GM18520 (cell line): ENCODE measurements around the gene FADS1.

Experiments used
- ATAC-seq: cut with Tn5 transposase; IDR thresholded peaks from one replicate; pipeline ENCODE4 v1.9.1; 2021; ENCODE audit not compliant: unreplicated experiment

The FADS1 gene

DNA sequence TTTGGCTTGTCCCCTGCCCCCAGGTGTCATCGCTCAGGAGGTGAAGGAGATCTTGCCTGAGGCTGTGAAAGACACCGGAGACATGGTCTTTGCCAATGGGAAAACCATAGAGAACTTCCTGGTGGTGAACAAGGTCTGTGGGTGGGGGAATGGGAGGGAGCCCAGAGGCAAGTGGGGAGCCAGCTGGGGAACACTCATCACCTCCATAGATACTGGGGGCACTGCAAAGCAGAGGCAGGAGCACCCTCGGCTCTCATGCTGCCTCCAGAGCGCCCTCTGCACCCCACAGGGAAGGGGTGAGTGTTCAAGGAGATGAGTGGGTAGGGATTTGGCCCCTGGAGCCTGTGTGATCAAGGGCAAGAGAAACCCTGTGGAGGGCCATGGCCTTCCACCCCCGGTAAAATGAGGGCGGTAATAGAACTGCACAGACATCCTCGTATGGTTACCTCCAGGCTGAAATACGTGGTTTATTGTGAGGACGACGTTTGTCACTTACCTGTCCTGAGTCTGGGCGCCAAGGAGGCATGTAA, 38.4 kb downstream of the FADS1 start:
- no peak for ATAC-seq

DNA sequence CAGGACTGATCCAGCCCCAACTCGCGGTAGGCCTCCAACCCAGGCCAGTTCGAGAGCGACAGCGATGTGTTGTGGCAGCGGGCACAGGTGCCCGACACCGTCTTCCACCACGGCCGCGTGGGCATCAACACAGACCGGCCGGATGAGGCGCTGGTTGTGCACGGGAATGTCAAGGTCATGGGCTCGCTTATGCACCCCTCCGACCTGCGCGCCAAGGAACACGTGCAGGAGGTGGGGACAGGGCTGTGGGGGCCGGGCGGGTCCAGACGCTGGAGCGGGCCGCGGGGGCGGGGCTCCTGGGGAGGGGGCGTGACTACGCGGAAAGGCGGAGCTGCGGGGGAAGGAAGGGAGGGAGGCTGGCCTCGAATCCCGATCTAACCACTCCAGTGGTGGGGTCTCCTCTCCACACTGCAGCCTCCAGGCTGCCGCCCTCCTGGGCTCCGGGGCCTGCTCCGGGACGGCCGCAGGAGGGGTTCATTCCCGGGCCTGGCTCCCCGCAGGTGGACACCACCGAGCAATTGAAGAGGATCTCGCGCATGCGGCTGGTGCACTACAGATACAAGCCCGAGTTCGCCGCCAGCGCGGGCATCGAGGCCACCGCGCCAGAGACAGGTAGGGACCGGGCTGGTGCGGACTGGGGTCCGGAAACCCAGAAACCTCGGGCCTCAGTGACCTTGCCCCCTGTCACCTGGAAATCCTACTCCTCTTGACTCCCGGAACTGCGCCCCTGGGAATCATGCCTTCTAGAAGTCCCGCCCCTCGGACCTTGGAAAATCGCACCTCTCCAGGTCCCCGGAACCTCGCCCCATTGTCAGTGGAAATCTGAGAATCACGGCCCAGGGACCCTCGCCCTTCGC, 39.3 kb downstream of the FADS1 start:
- ATAC-seq = no peak

DNA sequence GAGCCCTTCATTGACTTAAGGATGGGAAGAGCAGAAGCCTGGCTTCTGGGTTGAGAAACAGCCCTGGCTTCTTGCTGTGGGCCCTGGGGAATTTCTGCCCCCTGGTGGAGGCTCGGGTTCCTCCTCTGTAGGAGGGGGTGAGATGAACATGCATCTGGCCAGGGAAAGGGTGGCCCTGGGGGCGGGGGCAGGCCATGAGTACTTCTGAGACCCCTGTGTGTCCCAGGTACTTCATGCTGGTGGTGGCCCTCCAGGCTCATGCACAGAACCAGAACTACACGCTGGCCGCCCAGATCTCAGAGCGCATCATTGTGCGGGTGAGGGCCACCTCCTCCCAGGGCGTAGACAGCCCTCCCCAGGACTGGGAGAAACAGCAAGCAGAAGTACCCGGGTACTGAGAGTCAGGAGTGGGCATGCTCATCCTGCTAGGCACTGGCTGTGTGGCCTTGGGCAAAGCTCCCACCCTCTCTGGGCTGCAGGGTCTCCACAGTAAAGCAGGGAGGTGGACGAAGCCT, 40.2 kb downstream of the FADS1 start:
- no peak for ATAC-seq

DNA sequence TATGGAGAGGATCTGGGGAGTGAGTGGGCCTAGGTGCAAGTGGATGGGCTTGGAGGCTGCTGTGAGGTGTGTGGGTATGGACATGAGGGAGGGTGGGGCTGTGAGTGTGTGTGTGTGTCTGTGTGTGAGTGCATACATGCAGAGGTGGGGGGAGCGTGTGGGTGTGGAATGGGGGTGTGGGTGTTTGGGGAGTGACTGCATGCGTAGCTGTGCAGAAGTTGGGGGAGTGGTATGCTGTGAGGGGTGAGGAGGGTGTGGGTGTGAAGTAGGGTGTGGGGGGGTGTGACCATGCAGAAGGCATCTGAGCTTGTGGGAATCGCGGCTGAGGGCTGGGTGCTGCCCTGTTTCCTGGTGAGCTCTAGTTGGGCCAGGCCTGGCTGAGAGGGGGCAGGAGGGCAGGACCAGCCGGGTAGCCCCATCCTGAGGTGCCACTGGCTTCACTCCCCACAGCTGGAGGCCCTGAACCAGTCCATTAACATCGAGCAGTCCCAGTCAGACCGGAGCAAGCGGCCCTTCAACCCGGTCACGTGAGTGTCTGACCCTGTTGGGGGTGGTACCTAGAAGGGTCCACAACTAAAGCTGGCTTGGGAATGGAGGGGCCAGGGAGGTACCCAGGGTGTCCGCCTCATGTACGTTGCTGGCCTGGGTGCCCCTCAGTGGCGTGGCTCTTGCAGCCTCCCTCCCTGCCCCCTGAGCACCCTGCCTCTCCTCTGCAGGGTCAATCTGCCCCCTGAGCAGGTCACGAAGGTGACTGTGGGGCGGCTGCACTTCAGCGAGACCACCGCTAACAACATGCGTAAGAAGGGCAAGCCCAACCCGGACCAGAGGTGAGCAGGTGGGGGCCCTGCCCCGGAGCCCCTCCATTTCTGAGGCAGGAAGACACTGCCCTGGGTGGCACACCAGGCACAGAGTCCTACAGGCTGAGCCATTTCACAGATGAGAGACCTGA, 40.9 kb downstream of the FADS1 start:
- no peak for ATAC-seq

DNA sequence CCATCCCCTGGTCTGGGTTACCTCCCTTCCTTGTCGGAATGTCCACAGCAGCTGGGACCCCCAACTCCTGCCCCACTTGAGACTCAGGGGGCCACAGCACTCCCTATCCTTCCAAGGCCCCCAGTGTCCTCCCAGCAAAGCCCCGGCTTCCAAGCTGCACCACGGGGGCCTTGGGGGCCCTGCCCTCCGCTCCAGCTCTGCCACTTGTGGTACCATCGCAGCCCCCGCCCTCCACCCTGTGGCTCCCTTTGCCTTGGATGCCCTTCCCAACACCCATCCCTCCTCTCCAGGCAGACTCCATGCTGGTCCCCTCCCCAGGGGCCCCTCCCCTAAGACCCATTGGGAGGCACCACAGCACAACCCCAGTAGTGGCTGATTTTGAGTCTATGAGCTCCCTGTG, 41.7 kb downstream of the FADS1 start:
- ATAC-seq = no peak

DNA sequence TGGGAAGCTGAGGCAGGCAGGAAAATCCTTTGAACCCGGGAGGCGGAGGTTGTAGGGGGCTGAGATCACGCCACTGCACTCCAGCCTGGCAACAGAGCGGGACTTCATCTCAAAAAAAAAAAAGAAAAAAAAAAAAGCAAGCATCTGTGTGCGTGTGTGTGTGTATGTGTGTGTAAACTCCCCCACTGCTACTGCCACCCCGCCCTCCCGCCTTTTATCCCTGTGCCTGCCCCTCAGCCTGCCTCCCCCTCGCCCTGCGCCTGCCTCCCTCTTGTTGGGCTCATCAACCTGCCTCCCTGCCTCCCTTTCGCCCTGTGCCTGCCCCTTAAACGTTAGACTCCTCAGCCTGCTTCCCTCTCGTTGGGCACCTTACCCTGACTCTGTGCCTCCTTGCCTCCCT, 42.4 kb downstream of the FADS1 start:
- ATAC-seq = no peak

DNA sequence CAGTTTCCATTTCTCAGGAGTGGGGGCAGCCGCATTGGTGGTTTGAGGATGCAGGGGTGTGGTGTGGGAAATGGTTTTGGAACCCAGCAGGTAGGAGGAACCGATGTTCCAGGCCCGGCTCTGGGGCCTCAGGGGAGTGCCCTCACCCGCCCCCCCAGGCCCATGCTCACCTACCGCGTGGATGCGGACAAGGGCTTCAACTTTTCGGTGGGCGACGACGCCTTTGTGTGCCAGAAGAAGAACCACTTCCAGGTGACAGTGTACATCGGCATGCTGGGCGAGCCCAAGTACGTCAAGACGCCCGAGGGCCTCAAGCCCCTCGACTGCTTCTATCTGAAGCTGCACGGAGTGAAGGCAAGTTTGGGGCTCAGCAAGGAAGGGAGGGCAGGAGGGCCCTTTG, 43.0 kb downstream of the FADS1 start:
- no peak for ATAC-seq

DNA sequence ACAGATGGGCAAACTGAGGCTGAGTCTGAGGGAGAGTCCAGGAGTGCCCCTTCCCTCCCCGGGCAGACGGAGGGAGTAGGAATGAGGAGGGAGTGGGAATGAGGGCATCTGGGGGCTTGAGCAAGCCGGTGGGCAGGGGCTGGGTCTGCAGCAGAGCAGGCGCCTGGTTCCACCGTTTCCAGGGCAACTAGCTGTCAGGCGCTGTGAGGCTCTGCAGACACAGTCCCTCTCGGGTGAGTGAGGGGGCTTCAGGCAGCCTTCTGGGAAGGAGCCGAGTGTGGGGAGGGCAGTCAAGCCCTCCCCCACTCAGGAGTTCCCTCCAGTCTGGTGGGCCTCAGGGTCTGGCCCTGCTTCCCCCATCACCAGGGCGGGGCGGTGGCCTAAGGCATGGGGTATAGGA, 43.4 kb downstream of the FADS1 start:
- no peak for ATAC-seq

DNA sequence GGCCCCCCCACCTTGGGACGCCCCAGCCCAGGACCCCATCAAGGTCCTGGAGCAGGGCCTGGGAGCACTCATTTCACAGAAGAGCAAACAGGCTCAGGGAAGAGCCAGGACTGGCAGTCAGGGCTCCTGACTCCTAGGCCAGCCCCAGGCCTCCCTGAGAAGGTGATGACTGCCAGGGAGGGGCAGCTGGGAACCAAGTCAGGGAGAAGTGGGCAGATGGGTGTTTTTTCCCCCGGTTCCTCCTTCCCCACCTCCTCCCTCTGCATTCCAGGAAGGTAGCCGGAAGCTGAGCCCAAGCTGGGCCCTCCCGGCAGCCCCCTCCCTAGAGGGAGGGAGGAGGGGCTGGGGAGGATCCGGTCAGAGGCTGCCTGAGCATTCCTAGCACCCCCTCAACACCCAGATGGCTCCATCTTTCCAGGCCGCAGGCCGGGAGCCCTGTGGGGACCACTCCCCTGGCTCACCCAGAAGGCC, 44.8 kb downstream of the FADS1 start:
- no peak for ATAC-seq

DNA sequence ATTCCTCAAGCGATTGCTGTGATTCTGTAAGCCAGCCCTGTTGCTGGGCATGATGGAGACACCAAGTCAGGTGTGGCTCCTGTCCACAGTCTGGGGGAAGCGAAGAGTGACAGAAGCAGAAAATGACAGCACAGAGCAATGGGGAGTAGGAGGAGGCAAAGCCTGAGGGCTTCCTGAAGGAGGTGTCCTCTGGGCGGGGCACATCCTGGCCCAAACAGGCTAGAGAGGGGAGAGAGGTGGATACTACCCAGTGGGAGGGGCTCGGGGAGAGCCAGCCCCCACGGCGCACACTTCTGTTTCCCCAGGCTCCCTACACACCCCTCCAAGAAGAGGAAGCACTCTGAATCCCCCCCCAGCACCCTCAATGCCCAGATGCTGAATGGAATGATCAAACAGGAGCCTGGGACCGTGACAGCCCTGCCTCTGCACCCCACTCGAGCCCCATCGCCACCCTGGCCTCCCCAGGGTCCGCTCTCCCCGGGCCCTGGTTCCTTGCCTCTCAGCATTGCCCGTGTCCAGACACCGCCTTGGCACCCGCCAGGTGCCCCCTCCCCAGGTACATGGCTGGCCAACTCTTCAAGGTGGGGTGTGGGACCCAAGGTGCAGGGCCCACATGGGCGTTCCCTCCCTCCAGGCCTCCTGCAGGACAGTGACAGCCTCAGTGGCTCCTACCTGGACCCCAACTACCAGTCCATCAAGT, 45.5 kb downstream of the FADS1 start:
- ATAC-seq = no peak

DNA sequence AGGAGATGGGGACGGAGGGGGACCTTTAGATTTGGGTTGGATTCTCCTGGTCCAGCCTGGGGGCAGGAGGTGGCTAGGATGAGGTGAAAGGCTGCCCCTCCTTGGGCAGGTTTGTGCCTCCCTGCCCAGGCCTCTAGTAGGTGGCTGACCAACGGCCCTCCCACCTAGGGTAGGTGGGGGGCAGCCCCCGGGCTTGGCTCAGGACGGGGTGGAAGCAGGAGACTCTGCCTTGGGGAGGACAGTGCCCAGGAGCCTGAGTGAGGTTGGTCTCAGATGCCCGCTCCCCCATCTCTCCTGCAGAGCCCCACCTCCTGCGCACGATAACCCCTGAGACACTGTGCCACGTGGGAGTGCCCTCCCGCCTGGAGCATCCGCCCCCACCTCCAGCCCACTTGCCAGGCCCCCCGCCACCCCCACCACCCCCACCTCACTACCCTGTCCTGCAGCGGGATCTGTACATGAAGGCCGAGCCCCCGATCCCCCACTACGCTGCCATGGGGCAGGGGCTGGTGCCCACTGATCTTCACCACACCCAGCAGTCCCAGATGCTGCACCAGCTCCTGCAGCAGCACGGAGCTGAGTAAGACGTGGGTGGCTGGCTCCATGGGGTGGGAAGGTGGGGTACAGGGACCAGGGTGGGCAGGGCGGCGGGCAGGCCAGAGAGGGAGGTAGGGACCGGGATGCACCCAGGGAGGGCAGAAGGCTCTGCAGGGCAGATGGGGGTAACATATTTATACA, 46.7 kb downstream of the FADS1 start:
- no peak for ATAC-seq

DNA sequence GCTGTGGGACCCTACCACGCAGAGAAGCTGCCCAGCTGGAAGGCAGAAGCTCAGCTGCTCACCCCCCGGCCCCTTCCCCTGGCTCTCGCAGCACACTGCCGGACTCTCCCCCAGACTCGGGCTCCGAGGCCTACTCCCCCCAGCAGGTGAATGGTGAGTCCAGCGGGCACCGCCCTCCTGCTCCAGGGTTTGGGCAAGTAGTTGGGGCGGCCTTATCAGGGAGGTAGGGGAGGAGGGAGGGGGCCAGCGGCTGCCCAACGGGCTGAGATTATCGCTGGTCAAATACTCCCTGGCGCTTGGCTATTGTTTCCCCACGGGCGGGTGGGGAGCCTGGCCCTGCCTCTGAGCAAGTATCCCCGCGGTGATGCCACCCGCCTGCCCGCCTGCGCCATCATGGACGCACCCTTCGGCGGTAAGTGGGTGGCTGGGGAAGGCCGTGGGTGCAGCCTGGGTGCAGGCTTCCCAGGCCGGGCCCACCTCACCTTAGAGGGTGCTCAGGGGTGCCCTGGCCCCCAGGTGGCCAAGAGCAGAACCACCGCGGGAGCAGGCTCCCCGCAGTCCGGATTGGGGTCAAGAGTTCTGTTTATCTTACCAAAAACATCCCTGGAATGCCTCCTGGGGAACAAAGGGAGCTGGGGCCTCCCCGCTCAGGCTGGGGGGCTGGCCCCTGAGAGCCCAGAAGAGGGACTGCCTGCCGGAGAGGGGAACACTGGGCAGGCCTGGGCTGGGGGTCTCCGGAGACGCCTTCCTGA, 47.5 kb downstream of the FADS1 start:
- ATAC-seq = no peak

DNA sequence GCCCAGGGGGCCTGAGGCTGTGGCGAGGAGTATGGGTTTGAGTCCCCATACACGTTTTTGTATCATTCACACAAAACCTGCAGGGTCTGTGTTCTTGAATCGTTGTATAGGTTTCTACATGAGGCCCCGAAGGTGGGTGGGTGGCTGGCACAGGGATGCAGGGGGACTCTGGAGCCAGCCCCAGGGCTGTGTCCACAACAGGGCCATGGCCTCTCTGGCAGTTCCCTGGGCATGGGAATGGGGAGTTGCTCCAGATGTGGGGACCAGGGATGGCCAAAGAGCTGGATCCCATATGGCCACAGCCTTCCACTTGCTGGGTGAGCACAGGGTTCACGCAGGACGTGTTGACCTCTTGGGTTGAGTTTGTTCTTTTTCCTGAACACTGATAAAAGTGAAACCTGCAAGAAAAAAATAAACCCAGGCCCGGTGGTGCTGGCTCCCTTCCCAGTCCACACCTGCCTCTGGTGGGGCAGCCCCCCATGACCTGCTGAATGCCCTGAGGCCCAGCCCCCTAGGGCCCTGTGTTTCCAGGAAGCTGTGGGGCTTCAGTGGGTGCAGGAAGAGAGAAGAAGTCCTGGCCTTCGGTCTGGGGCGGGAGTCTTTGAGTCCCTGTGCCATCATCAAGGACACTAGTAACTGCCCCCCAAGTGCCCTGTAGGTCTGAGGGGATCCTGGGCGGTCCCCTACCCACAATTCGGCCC, 48.3 kb downstream of the FADS1 start:
- no peak for ATAC-seq

DNA sequence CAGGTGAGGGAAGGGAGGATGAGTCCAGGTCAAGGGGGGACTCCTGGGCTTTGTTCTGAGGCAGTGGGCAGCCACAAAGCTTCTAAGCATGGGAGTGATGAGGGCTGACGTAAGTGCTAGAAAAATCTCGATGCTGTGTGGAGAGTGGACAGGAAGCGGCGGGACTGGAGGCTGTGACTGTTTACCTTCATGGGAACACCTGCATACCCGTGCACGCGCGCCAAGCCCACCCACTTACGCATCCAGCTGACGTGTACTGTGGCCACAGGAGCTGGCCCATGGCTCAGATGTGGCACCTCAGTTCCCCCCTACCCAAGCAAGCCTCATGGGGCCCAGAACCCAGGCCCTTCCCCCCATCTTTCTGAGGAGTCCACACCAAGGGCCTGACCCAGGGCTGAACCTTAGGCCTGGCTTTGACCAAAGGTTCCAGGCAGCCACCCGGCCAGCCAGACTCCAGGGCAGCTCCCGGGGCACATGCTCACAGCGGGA, 50.4 kb downstream of the FADS1 start:
- ATAC-seq = no peak

DNA sequence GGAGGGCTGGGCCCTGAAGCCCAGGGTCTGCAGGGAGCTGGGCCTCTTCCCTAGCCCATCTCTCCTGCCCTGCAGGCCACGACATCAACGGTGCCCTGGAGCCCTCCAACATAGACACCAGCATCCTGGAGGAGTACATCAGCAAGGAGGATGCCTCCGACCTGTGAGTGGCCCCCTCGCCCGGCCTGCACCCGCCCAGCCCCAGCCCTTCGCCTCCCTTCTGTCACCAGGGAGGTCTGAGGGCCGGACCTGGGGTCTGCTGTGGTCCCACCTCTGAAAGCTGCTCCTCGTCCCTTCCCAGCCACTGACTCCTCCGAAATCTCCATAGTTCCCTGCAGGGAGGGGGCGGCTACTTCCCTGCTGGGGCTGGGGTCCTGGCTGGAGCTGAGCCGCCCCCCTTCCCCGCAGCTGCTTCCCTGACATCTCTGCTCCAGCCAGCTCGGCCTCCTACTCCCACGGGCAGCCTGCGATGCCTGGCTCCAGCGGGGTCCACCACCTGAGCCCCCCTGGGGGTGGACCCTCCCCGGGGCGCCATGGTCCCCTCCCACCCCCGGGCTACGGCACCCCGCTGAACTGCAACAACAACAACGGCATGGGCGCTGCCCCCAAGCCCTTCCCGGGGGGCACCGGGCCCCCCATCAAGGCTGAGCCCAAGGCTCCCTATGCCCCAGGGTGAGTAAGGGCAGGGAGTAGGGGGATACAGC, 51.1 kb downstream of the FADS1 start:
- no peak for ATAC-seq

DNA sequence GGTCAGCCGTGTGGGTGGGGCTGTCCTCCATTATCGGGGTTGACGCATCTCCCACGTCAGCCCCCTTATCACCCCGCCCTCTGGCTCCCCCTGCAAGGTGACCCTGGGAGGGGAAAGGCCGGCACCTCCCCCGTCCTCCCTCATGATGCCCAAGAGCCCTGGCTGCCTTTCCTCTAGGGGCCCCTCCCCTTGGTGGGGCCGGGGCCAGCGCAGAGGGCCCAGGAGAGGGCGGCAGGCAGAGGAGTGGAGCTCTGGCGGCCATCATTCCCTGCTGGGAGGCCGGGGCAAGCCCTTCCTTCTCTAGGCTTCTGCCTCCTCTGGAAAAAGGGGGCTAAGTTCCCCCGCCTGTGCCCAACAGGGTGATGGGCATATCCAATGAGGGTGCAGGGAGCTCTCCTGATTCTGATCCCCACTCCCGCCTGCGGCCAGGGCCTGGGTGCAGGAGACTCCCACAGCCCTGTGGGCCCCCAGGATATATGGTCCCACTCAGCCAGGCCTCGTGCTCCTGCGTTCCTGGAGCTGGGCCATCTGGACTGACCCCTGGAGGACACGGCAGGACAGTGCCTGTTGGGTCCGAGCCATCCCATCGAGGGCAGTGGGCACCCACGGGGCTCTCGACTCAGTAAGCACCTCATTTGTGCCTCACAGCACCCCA, 52.1 kb downstream of the FADS1 start:
- ATAC-seq = no peak

DNA sequence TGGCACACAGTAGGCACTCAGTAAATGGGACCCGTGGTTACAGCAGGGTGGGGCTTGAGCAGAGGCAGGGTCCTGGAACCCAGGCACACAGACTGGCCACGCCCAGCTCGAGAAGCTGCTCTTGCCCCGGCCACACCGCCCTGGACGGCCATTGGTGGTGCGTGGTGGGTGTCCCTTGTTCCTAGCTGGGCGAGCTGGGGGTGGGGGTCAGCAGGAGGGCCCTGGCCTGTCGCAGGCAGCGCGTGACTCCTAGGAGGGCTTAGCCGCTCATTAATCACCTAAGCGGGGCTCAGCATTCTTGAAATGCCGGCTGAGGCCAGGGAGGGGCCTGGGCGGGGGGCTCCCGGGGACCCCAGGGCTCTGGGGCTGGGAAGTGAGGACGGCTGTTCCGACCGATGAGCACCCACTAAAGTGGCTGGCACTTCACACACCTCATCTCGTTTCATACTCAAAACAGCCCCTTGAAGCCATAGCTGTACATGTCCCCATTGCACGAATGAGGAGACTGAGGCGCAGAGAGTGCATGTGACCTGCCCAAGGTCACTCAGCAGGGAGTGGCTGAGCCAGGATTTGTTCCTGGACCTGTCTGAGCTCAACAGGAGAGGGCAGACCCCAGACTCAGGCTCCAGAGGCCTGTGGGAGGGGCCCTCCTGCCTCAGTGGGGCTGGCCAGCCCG, 52.7 kb downstream of the FADS1 start:
- no peak for ATAC-seq
